K562 treated with DMSO at 1 percent for 24 hours (cell line): ENCODE measurements around the gene HIPK1. TPM values are rescaled to one million over a fixed set of nuclear protein-coding genes. Genes with fewer than 3 reads are reported as not detected.

ENCODE experiments used
- total RNA-seq: library from RNA; unstranded; fragments of 300-600 nt; gene quantifications from 2 replicates; pipeline ENCODE4 v1.2.3, GENCODE V29; 2022; ENCODE audit warnings: low read depth; ENCODE audit not compliant: insufficient read depth

HIPK1 gene
- total RNA-seq = 32.5 and 35.3 TPM in 2 replicates

DNA sequence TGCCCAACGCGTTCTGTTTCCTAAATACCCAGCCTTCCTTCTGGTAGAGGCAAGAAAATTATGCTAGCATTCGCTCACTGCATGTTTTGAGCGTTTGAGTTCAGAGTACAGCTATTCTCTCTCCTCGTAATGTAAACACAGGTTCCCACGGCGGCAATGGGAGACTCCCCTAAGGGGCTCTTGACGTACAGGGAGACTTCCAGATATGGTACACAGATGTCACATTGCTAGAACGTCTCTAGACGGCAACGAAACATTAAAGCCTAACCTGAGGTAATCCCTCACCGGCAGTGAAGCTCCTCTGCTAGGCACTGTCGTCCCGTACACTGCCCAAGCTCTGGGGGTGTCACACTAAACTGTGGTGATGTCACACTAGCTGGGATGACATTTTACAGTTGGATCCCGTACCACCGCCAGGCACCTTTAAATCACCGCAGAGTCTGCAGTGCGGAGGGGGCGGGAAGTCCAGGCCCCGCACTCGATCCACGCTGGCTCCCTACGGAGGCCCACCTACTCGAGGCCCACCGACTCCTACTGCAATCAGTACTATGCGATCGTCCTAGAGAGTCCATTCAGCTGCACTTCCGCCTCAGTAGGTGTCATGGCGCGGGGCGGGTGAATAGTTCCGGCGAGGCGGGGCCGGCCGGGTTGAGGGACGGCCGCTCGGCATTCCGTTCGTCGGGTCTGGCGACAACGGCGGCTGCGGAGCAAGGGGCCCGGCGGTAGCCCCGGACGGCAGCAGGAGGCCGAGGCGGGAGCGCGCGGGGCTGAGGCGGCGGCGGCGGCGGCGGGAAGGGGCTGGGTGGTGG, at the start of gene HIPK1:
TSS of gene HIPK1 (plus strand) at position 384 of the 809 bp plus-strand sequence.

DNA sequence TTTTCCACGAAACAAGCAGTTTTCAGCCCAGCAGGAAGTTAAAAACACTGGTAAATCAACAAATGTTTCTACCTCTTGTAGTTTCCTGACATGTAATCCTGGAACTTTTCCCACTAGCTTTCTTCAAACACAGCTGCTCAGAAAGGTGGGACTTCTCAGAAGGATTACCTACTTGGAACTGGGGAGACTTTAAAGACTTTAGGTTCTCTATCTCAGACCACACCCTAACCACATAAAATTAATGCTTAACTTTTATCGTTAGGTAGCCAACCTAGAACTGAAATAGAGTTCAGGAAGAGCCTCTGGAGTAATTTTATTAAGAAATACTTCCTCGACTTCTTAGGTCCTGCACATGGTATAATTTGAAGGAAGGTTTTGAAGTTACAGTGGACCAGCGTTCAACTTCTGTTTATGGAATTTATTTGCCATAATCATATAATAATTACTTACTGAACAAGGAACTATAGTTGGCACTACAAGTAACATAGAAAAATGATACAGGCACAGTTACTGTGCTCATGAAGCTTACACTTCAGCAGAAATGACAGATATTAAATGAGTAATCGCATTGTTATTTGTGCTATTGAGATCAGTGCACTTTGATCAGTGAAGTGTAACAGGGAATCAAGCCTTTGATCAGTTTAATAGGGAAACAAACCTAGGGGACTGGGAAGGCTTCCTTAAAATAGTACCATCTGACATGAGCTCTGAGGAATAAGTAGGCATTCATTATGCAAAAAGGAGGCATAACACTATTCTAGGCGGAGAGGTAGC, 41.5 kb upstream of the HIPK1 start, which contains the start of gene BCL2L15:
TSS of gene BCL2L15 (minus strand) at position 180 of the 774 bp plus-strand sequence. CDS start 206 bp downstream, outside the sequence.

DNA sequence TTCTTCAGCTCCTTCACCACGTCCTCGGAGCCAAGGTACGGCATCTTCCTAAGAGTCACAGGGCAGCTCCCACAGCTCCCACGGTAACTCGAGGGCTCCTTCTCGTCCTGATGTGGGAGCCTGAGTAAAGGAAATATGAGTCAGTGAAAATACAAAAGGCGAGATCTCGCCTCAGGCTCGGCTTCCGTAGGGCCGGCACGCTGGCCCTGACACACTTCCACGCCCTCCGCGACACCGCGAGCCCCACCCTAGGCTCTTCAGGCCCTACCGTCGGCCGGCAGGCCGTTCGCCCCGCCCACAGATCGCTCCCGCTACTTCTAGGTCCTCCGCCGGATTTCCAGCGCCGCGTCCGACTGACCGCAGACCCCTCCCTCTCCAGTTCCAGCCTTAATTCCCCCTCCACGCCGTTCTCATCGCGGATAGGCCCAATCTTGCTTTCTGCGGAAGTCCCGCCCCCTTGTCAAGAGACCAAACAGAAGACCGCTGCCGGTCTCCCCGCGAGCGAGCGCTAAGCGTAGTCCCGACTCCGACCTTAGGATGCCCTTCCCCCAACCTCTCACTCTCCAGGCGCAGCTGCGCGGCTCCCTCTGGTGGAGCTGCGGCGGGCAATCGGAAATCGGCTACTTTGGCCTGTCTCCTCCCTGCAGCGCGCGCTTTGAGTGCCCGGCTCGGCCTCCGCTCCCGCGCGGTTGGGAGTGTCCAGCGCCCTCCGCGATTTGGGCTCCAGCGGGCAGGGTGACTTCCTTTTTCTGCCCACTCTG, 24.3 kb upstream of the HIPK1 start, which contains the start of the genes AP4B1 and DCLRE1B:
TSS of gene AP4B1 (minus strand) at position 126 of the 761 bp plus-strand sequence. CDS start at position 44, 82 bp downstream.
TSS of gene DCLRE1B (plus strand) at position 653 of the 761 bp plus-strand sequence. CDS start 261 bp downstream, outside the sequence.

DNA sequence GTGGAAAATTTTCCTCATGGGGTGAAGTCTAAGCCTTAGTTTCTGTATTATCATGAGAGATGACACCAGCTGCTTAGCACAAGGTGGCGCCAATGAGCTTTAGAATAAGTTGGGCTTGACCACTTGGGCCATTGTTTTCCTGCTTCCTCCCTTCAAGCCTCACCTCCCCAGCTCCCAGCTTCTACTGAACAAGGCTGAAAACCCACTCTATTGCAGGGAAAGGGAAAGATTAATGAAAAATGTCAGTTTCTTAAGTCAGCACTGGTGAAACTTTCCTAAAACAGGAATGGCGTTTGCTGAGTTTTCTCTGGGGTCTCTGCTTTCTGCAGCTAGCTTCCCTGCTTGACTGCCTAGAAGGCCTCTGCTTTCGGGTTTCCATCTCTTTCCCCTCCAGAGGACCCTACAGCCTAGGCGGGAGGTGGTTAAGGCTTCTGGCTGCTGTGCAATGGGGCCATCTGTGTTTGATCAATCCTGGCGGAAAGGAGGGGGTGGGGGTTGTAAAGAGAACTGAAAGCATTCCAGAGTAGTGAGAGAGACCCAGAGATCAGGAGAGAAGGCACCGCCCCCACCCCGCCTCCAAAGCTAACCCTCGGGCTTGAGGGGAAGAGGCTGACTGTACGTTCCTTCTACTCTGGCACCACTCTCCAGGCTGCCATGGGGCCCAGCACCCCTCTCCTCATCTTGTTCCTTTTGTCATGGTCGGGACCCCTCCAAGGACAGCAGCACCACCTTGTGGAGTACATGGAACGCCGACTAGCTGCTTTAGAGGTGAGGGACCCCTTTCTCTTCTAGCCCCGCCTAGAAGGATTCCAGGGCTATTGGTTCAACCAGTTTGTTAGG, 50.0 kb downstream of the HIPK1 start, which contains the start of gene OLFML3:
TSS of gene OLFML3 (plus strand) at position 612 of the 840 bp plus-strand sequence. CDS start at position 655, 43 bp downstream.

Other genes with a start within 250 kb of the HIPK1 start
- gene PHTF1, start 169.8 kb upstream of the HIPK1 start, total RNA-seq = 57.0 and 60.9 TPM in 2 replicates
- gene RSBN1, start 116.8 kb upstream of the HIPK1 start, total RNA-seq = 16.0 and 19.0 TPM in 2 replicates
- 1.00 and 1.0 TPM in 2 replicates for gene PTPN22, start 57.6 kb upstream of the HIPK1 start, total RNA-seq
- 1.2 TPM in 1 of 2 replicates, not detected in the other for gene BCL2L15, start 41.7 kb upstream of the HIPK1 start, total RNA-seq
- 13.4 and 19.2 TPM in 2 replicates for gene AP4B1, start 24.5 kb upstream of the HIPK1 start, total RNA-seq
- gene DCLRE1B, start 24.0 kb upstream of the HIPK1 start, total RNA-seq = 15.7 and 17.9 TPM in 2 replicates
- not detected in 2 replicates for gene OLFML3, start 50.1 kb downstream of the HIPK1 start, total RNA-seq
- not detected in 2 replicates for gene SYT6, start 224.5 kb downstream of the HIPK1 start, total RNA-seq